GM19324 (cell line): ENCODE data around the gene ITPRID2.
"Not testable (repeated sequence)": the region's sequence is repeated elsewhere in the genome, so short reads cannot be mapped to it uniquely, and the experiment has no call there.

Experiments
- ATAC-seq: cut with Tn5 transposase; IDR thresholded peaks from one replicate; pipeline ENCODE4 v1.9.1; 2021; ENCODE audit warnings: mild to moderate bottlenecking, moderate library complexity; ENCODE audit not compliant: unreplicated experiment, low FRiP score

Gene ITPRID2

GRCh38 chr2:181957668-181958067 is 66.1 kb downstream of the ITPRID2 start:
- ATAC-seq: no peak

GRCh38 chr2:181958726-181959125 is 67.2 kb downstream of the ITPRID2 start:
- no peak for ATAC-seq

DNA sequence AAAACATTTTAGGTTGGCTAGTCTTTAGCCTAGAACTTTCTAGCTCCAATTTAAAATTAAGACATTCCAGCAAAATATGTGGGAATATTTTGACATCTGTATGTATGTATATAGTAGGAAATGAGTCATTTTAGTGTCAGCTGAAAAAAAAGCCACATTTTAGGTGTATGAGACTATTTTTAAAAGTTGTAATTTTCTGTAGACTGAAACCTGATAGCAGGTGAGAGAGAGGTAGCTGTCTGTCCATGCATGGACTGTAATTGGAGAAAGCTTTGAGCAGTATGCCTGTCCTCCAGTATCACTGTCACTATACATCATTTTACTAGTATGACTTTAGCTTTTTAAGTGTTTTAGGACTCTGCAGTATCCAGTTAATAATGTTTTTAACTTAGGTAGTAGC is 68.0 kb downstream of the ITPRID2 start:
- ATAC-seq: no peak

GRCh38 chr2:181961167-181961566 is 69.6 kb downstream of the ITPRID2 start:
- not testable (repeated sequence) for ATAC-seq

GRCh38 chr2:181962142-181962541 is 70.6 kb downstream of the ITPRID2 start:
- no peak for ATAC-seq

DNA sequence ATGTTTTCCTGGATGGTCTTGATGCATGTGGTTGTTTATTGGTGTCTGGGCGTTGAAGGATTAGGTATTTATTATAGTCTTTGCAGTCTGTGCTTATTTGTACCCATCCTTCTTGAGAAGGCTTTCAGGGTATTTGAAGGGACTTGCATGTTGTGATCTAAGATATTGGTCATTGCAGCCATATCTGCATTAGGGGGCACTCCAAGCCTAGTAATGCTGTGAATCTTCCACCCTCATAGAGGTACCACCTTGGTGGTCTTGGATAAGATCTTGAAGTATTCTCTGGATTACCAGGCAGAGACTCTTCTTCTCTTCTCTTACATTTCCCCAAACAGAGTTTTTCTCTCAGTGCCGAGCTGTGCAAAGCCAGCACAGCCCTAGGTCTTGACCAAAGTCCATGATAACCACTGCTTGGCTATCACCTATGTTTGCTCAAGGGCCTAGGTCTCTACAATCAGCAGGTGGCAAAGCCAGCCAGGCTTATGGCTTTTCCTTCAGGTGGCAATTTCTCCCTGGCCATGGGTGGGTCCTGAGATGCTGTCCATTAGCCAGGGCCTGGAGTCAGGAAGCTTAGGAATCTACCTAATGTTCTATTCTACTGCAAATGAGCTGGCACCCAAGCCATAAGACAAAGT is 78.7 kb downstream of the ITPRID2 start:
- no peak for ATAC-seq

GRCh38 chr2:181971032-181971431 is 79.5 kb downstream of the ITPRID2 start:
- ATAC-seq: no peak

- no peak for ATAC-seq
Measured at GRCh38 chr2:181972431-181973170, 81.1 kb downstream of the ITPRID2 start.

- no peak for ATAC-seq
Measured at GRCh38 chr2:181973171-181973783, 81.7 kb downstream of the ITPRID2 start.

DNA sequence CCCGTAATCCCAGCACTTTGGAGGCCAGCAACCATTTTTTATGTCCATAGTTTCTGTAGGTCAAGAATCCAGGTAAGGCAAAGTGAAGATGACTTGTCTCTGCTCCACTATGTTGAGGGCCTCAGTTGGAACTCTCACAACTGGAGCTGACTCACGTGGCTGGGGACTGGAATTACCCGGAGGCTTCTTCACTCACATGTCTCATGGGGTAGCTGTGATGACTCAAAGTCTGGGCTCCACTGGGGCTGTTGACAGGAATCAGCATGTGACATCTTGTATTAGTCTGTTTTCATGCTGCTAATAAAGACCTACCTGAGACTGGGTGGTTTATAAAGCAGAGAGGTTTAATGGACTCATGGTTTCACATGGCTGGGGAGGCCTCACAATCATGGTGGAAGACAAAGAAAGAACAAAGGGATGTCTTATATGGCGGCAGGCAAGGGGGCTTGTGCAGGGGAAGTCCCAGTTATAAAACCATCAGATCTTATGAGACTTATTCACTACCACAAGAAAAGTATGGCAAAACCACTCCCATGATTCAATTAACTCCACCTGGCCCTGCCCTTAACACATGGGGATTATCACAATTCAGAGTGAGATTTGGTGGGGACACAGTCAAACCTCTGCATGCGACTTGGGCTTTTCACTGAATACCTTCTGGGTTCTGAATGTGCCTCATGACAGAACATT is 86.3 kb downstream of the ITPRID2 start:
- no peak for ATAC-seq

GRCh38 chr2:181978351-181979150 is 87.0 kb downstream of the ITPRID2 start:
- ATAC-seq: no peak
